ENCODE measurements around the gene KRAS.

The KRAS gene

GRCh38 chr12:25194722-25195055, 56.0 kb downstream of the KRAS start:
- in situ Hi-C loops (cut with MboI; ENCODE audit: low pct_unique_long_range_greater_than_20kb, low sequenced_read_pairs, unreplicated experiment): no loop called here
- DNase-seq (ENCODE audit: low spot score): no peak
- TF ChIP-seq, protein P1, sequence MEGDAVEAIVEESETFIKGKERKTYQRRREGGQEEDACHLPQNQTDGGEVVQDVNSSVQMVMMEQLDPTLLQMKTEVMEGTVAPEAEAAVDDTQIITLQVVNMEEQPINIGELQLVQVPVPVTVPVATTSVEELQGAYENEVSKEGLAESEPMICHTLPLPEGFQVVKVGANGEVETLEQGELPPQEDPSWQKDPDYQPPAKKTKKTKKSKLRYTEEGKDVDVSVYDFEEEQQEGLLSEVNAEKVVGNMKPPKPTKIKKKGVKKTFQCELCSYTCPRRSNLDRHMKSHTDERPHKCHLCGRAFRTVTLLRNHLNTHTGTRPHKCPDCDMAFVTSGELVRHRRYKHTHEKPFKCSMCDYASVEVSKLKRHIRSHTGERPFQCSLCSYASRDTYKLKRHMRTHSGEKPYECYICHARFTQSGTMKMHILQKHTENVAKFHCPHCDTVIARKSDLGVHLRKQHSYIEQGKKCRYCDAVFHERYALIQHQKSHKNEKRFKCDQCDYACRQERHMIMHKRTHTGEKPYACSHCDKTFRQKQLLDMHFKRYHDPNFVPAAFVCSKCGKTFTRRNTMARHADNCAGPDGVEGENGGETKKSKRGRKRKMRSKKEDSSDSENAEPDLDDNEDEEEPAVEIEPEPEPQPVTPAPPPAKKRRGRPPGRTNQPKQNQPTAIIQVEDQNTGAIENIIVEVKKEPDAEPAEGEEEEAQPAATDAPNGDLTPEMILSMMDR (IDR thresholded peaks at IDR 0.05; ENCODE audit: extremely low read depth, insufficient read depth, missing control alignments): no peak

DNA sequence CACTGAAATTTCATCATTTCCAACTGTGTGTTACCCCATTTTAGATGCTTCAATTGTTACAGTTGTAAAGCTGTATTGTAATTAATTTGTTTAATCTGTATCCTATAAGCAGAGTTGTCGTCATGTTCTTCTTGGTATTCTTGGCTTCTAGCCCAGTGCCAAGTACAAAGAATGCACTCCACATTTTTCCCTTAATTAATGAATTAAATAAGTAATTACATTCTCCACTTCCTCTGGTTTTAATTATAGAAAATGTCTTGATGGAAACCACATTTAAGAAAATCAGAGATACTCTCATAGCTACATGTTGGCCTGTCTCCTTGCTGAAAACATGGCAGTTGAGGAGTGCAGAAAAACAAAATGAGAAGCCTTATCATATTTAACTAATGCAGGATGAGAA, 56.5 kb downstream of the KRAS start:
- DNase-seq (ENCODE audit: low spot score): no peak
- in situ Hi-C loops (cut with MboI; ENCODE audit: low pct_unique_long_range_greater_than_20kb, low sequenced_read_pairs, unreplicated experiment): no loop called here

GRCh38 chr12:25190793-25191192, 59.9 kb downstream of the KRAS start:
- in situ Hi-C loops (cut with MboI; ENCODE audit: low pct_unique_long_range_greater_than_20kb, low sequenced_read_pairs, unreplicated experiment): no loop called here
- TF ChIP-seq, protein P1 (IDR thresholded peaks at IDR 0.05; ENCODE audit: extremely low read depth, insufficient read depth, missing control alignments): no peak
- no peak for DNase-seq (ENCODE audit: low spot score)

More for the DNA sequence above, 56.5 kb downstream of the KRAS start:
- TF ChIP-seq, protein P1 (IDR thresholded peaks at IDR 0.05; ENCODE audit: extremely low read depth, insufficient read depth, missing control alignments): no peak

- TF ChIP-seq, protein P1 (IDR thresholded peaks at IDR 0.05; ENCODE audit: extremely low read depth, insufficient read depth, missing control alignments): no peak
- no peak for DNase-seq (ENCODE audit: low spot score)
- in situ Hi-C loops (cut with MboI; ENCODE audit: low pct_unique_long_range_greater_than_20kb, low sequenced_read_pairs, unreplicated experiment): no loop called here
These were observed 61.1 kb downstream of the KRAS start for GRCh38 chr12:25189656-25190055.

GRCh38 chr12:25187781-25188180, 62.9 kb downstream of the KRAS start:
- DNase-seq (ENCODE audit: low spot score): no peak
- TF ChIP-seq, protein P1 (IDR thresholded peaks at IDR 0.05; ENCODE audit: extremely low read depth, insufficient read depth, missing control alignments): no peak
- in situ Hi-C loops (cut with MboI; ENCODE audit: low pct_unique_long_range_greater_than_20kb, low sequenced_read_pairs, unreplicated experiment): no loop called here

DNA sequence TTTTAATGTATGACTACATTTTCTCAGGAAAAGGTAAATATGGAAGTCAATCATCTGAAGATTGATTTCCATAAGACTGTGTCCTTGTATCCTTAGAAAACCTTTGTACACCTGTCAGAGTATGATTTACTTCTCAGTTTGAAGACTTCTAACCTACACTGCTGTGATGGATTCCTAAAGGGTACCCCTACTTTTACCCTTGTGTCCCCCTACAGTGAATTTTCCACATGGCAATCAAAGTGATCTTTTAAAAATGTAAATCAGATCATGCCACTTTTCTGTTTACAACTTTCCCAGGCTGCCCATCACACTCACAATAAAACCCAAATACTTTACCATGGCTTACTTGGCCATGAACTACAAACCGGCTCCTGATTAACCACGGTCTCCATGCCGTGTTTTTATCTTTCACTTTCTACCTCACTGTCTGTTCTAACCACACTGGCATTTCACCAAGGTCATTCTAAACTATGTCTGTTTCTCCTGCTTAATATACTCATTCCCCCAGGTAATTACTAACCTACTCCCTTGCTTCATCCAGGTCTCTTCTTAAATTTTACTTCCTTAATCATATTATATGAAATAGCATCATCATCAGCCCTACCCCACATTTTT, 63.8 kb downstream of the KRAS start:
- DNase-seq (ENCODE audit: low spot score): peak; percentile 32
- TF ChIP-seq, protein P1 (IDR thresholded peaks at IDR 0.05; ENCODE audit: extremely low read depth, insufficient read depth, missing control alignments): no peak
- in situ Hi-C loops (cut with MboI; ENCODE audit: low pct_unique_long_range_greater_than_20kb, low sequenced_read_pairs, unreplicated experiment): no loop called here
